ENCODE measurements around the gene ETV3L.

DNA sequence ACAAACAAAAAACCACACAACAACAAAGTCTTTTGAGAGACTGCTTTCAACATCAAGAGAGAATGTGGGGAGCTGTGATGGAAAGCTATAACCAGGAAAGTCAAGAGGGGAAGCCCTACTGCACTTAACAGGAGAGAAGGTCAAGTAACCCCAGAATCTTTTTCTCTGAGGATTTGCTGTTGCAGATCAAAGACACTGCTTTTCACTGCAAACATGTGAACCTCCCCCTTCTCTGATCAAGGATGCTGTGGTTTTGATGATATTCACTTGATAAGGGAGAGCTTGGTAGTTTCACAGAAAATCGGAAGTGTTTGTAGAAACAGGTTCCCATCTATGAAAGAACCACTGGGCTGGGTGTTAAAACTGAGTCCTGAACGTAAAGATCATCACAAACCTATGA lies 33.8 kb upstream of the ETV3L start:
- TF ChIP-seq EZH2phosphoT487 (IDR thresholded peaks at IDR 0.05; ENCODE audit: insufficient read depth, low read depth) (no peak), EZH2 (IDR thresholded peaks at IDR 0.05; ENCODE audit: insufficient read depth, poor library complexity, severe bottlenecking) (no peak)

Measured in GM23248 (cell line).